Measurements from ENCODE around the gene NACA2.

Gene NACA2

GRCh38 chr17:61575983-61576382 is 15.0 kb downstream of the NACA2 start:
- TF ChIP-seq GATA2 (IDR thresholded peaks at IDR 0.05; ENCODE audit: low read depth, low read length): no peak
- no peak for TF ChIP-seq GATA3 (IDR thresholded peaks at IDR 0.05; ENCODE audit: low read depth, low read length)

- TF ChIP-seq GATA3 (IDR thresholded peaks at IDR 0.05; ENCODE audit: low read depth, low read length): no peak
- no peak for TF ChIP-seq GATA2 (IDR thresholded peaks at IDR 0.05; ENCODE audit: low read depth, low read length)
Measured at GRCh38 chr17:61575352-61575975, 15.6 kb downstream of the NACA2 start.

- no peak for TF ChIP-seq GATA2 (IDR thresholded peaks at IDR 0.05; ENCODE audit: low read depth, low read length)
- TF ChIP-seq GATA3 (IDR thresholded peaks at IDR 0.05; ENCODE audit: low read depth, low read length): no peak
Measured at GRCh38 chr17:61574542-61575351, 16.3 kb downstream of the NACA2 start.

GRCh38 chr17:61571624-61572023 is 19.4 kb downstream of the NACA2 start:
- TF ChIP-seq GATA2 (IDR thresholded peaks at IDR 0.05; ENCODE audit: low read depth, low read length) (no peak), GATA3 (IDR thresholded peaks at IDR 0.05; ENCODE audit: low read depth, low read length) (no peak)

GRCh38 chr17:61570118-61570517 is 20.9 kb downstream of the NACA2 start:
- TF ChIP-seq GATA3 (IDR thresholded peaks at IDR 0.05; ENCODE audit: low read depth, low read length): no peak
- TF ChIP-seq GATA2 (IDR thresholded peaks at IDR 0.05; ENCODE audit: low read depth, low read length): no peak

GRCh38 chr17:61568219-61569072 is 22.6 kb downstream of the NACA2 start:
- no peak for TF ChIP-seq GATA3 (IDR thresholded peaks at IDR 0.05; ENCODE audit: low read depth, low read length)
- TF ChIP-seq GATA2 (IDR thresholded peaks at IDR 0.05; ENCODE audit: low read depth, low read length): no peak

GRCh38 chr17:61567045-61567802 is 23.8 kb downstream of the NACA2 start:
- no peak for TF ChIP-seq GATA3 (IDR thresholded peaks at IDR 0.05; ENCODE audit: low read depth, low read length)
- no peak for TF ChIP-seq GATA2 (IDR thresholded peaks at IDR 0.05; ENCODE audit: low read depth, low read length)

GRCh38 chr17:61565213-61565612 is 25.8 kb downstream of the NACA2 start:
- TF ChIP-seq GATA3 (IDR thresholded peaks at IDR 0.05; ENCODE audit: low read depth, low read length): no peak
- no peak for TF ChIP-seq GATA2 (IDR thresholded peaks at IDR 0.05; ENCODE audit: low read depth, low read length)

- TF ChIP-seq GATA2 (IDR thresholded peaks at IDR 0.05; ENCODE audit: low read depth, low read length): no peak
- no peak for TF ChIP-seq GATA3 (IDR thresholded peaks at IDR 0.05; ENCODE audit: low read depth, low read length)
Measured at GRCh38 chr17:61562287-61562686, 28.7 kb downstream of the NACA2 start.

GRCh38 chr17:61561354-61561753 is 29.7 kb downstream of the NACA2 start:
- TF ChIP-seq GATA3 (IDR thresholded peaks at IDR 0.05; ENCODE audit: low read depth, low read length): no peak

GRCh38 chr17:61560071-61560470 is 30.9 kb downstream of the NACA2 start:
- TF ChIP-seq GATA3 (IDR thresholded peaks at IDR 0.05; ENCODE audit: low read depth, low read length) (no peak), GATA2 (IDR thresholded peaks at IDR 0.05; ENCODE audit: low read depth, low read length) (no peak)

GRCh38 chr17:61556224-61557188 is 34.5 kb downstream of the NACA2 start:
- TF ChIP-seq GATA2 (IDR thresholded peaks at IDR 0.05; ENCODE audit: low read depth, low read length) (no peak), GATA3 (IDR thresholded peaks at IDR 0.05; ENCODE audit: low read depth, low read length) (peak; percentile 57)

GRCh38 chr17:61555127-61555566 is 35.9 kb downstream of the NACA2 start:
- TF ChIP-seq GATA3 (IDR thresholded peaks at IDR 0.05; ENCODE audit: low read depth, low read length): peak; percentile 93
- peak; percentile 88 for TF ChIP-seq GATA2 (IDR thresholded peaks at IDR 0.05; ENCODE audit: low read depth, low read length)
